LoVo (cell line): ENCODE results near the gene NDEL1.

Source experiments
- DNase-seq: peaks from one replicate; pipeline ENCODE4 v3.0.0-alpha.2; 2016; ENCODE audit warnings: low spot score

NDEL1 gene

GRCh38 chr17:8503368-8503767, 67.7 kb downstream of the NDEL1 start:
- DNase-seq, result no peak

- no peak for DNase-seq
Measured at GRCh38 chr17:8503807-8504206, 68.1 kb downstream of the NDEL1 start.

- no peak for DNase-seq
Measured at GRCh38 chr17:8504460-8505207, 69.0 kb downstream of the NDEL1 start.

GRCh38 chr17:8506145-8506544, 70.5 kb downstream of the NDEL1 start:
- DNase-seq, result no peak

GRCh38 chr17:8514801-8515200, 79.1 kb downstream of the NDEL1 start:
- DNase-seq, result no peak
